Nephron progenitor cell (in vitro differentiated cells): ENCODE measurements around the gene ZNF609.

Experiments
- DNase-seq: peaks from one replicate; pipeline ENCODE4 v3.0.0; 2021
- H3K27ac Mint-ChIP-seq: 2 replicates; pipeline ENCODE4 v1.8.0; 2021; ENCODE audit warnings: mild to moderate bottlenecking, moderate library complexity, mixed read lengths
- H3K27me3 Mint-ChIP-seq: 2 replicates; pipeline ENCODE4 v1.8.0; 2021; ENCODE audit warnings: mild to moderate bottlenecking, low read depth, mixed read lengths; ENCODE audit not compliant: poor library complexity
- H3K36me3 Mint-ChIP-seq: 2 replicates; pipeline ENCODE4 v1.8.0; 2021; ENCODE audit warnings: low read depth, mixed read lengths
- H3K4me1 Mint-ChIP-seq: 2 replicates; pipeline ENCODE4 v1.8.0; 2021; ENCODE audit warnings: mixed read lengths
- H3K4me3 Mint-ChIP-seq: 2 replicates; pipeline ENCODE4 v1.8.0; 2021; ENCODE audit warnings: mild to moderate bottlenecking, moderate library complexity, mixed read lengths
- H3K9me3 Mint-ChIP-seq: 2 replicates; pipeline ENCODE4 v1.8.0; 2021; ENCODE audit warnings: mild to moderate bottlenecking, moderate library complexity, mixed read lengths
- CTCF ChIP-seq: fragments of 200-600 bp; sonication (generic); IDR thresholded peaks from 2 replicates; pipeline ENCODE4 v1.5.0; 2021; ENCODE audit warnings: antibody characterized with exemption

Gene ZNF609

GRCh38 chr15:64536244-64536836 lies 76.0 kb downstream of the ZNF609 start:
- peaks cover 6% of the 10 kb centered on the region for H3K9me3 Mint-ChIP-seq
- no peak for TF ChIP-seq CTCF
- DNase-seq = no peak
- no peak overlapping the region for H3K4me3 Mint-ChIP-seq
- H3K27me3 Mint-ChIP-seq = no peaks in the 10 kb centered on the region
- peaks cover 27% of the 10 kb centered on the region for H3K4me1 Mint-ChIP-seq
- H3K36me3 Mint-ChIP-seq = peaks cover 28% of the 10 kb centered on the region
- no peak overlapping the region for H3K27ac Mint-ChIP-seq

DNA sequence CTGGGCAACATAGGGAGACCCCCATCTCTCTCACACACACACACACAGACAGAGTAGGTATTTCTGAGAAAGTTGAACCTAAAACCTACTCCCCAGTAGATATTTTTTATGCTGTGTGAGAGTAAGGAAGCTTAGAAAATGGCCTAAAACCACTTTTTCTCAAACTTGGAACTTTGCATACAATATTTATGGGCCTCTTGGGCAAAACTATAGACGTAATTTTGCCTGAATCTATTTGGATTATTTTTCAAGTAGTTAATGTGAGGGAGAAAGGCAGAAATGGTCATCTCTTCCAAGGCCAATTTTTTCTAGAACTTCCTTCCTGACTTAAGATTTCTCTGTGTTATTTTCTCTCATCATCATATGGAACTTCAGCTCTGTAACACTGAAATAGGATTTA lies 81.7 kb downstream of the ZNF609 start:
- H3K9me3 Mint-ChIP-seq = peaks cover 12% of the 10 kb centered on the region
- H3K36me3 Mint-ChIP-seq = peaks cover 51% of the 10 kb centered on the region
- peak overlapping the region; percentile 78 for H3K27ac Mint-ChIP-seq
- DNase-seq = no peak
- TF ChIP-seq CTCF = no peak
- peaks cover 5% of the 10 kb centered on the region for H3K4me1 Mint-ChIP-seq
- H3K4me3 Mint-ChIP-seq = no peak overlapping the region
- H3K27me3 Mint-ChIP-seq = no peaks in the 10 kb centered on the region

DNA sequence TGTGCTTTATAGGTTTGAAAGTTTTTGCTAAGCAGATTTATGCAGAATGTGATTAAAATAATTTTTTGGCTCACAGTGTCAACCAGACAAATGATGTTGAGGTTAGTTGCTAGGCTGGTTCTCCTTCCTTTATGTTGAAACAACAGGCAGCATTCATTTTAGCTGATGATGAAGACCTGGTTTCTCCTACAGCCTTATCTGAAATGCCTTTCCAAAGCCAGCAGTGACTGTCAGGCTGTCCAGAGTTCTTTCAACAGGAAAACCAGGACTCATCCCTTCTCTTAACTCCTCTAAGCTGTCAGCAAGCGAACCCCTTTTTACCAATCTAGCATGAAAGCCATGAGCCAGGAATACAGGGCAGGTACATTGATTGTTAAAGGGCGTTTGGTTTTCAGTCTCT lies 84.1 kb downstream of the ZNF609 start:
- Mint-ChIP-seq H3K4me3 (no peak overlapping the region), H3K9me3 (peaks cover 12% of the 10 kb centered on the region), H3K27ac (peak overlapping the region; percentile 83), H3K4me1 (peaks cover 5% of the 10 kb centered on the region), H3K27me3 (no peaks in the 10 kb centered on the region), H3K36me3 (peaks cover 56% of the 10 kb centered on the region)
- no peak for TF ChIP-seq CTCF
- no peak for DNase-seq

DNA sequence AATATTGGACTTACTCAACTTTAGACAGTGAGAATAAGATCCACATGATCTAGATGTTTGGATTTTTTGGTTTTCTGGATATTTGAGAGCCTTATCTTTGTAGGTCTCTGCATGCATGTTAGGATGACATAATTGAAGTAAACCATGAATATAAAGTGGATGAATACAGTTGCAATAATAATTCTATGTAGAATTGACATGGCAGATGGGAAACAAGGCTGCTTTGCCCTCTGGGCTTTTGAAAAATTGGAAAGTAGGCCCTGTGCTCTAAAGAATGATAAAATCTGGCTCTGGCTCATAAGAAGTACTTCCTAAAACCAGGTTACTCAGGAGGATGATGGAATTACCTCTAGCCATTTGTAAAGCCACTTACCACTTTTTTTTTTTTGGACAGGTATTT lies 86.9 kb downstream of the ZNF609 start:
- Mint-ChIP-seq H3K36me3 (peaks cover 55% of the 10 kb centered on the region), H3K27me3 (no peaks in the 10 kb centered on the region), H3K4me1 (peaks cover 11% of the 10 kb centered on the region), H3K9me3 (peaks cover 6% of the 10 kb centered on the region), H3K4me3 (no peak overlapping the region), H3K27ac (no peak overlapping the region)
- TF ChIP-seq CTCF = no peak
- DNase-seq = no peak

GRCh38 chr15:64548235-64548634 lies 87.9 kb downstream of the ZNF609 start:
- Mint-ChIP-seq H3K27me3 (no peaks in the 10 kb centered on the region), H3K4me1 (peaks cover 14% of the 10 kb centered on the region), H3K27ac (peak overlapping the region; percentile 48), H3K4me3 (no peak overlapping the region), H3K36me3 (peaks cover 46% of the 10 kb centered on the region), H3K9me3 (peaks cover 6% of the 10 kb centered on the region)
- no peak for TF ChIP-seq CTCF
- DNase-seq = no peak

DNA sequence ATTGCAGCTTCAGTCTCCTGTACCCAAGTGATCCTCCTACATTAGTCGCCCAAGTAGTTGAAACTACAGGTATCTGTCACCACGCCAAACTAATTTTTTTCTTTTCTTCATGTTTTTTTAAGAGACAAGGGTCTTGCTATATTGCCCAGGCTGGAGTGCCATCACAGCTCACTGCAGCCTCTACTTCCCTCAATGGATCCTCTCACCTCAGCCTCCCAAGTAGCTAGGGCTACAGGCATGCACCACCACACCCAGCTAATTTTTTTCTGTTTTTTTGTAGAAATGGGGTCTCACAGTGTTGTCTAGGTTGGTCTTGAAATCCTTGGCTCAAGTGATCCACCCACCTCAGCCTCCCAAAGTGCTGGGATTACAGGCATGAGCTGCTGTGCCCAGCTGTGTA lies 89.5 kb downstream of the ZNF609 start:
- peaks cover 43% of the 10 kb centered on the region for H3K36me3 Mint-ChIP-seq
- DNase-seq = no peak
- H3K27ac Mint-ChIP-seq = no peak overlapping the region
- peaks cover 14% of the 10 kb centered on the region for H3K4me1 Mint-ChIP-seq
- H3K4me3 Mint-ChIP-seq = no peak overlapping the region
- no peaks in the 10 kb centered on the region for H3K27me3 Mint-ChIP-seq
- H3K9me3 Mint-ChIP-seq = peaks cover 6% of the 10 kb centered on the region
- TF ChIP-seq CTCF = no peak
